Gastroesophageal sphincter (tissue), 3 donors: ENCODE measurements around the gene IL25.

Experiments used
- CTCF ChIP-seq, 4 experiments: fragments of 200-600 bp in 2 of 4; fragments of 450-650 bp in 2 of 4; sonication (generic) in 1 of 4; IDR thresholded peaks; one replicate each; pipeline ENCODE4 v1.5.1; 2017 to 2019; ENCODE audit warnings: antibody characterized with exemption in 4 of 4, mild to moderate bottlenecking in 2 of 4, moderate library complexity in 2 of 4
- POLR2A ChIP-seq, 2 donors: fragments of 450-650 bp; IDR thresholded peaks; one replicate each; pipeline ENCODE4 v1.6.1; 2017; ENCODE audit warnings: antibody characterized with exemption in 2 of 2, mild to moderate bottlenecking in 2 of 2, moderate library complexity in 1 of 2

GRCh38 chr14:23387916-23388882, 15.6 kb downstream of the IL25 start:
- TF ChIP-seq POLR2A (IDR thresholded peaks at IDR 0.05) (no peak), CTCF (IDR thresholded peaks at IDR 0.05) (no peak)
